Measurements from ENCODE around the gene ZSCAN10. TPM values are rescaled to one million over a fixed set of nuclear protein-coding genes. Genes with fewer than 3 reads are reported as not detected.
A peak's percentile ranks its signal among the peaks of the same experiment; 100 is the strongest.
"Not testable (repeated sequence)": the region's sequence is repeated elsewhere in the genome, so short reads cannot be mapped to it uniquely, and the experiment has no call there.

Gene ZSCAN10
- total RNA-seq, 2 donors from 2014 or later: 0.22 TPM; not detected in 1

DNA sequence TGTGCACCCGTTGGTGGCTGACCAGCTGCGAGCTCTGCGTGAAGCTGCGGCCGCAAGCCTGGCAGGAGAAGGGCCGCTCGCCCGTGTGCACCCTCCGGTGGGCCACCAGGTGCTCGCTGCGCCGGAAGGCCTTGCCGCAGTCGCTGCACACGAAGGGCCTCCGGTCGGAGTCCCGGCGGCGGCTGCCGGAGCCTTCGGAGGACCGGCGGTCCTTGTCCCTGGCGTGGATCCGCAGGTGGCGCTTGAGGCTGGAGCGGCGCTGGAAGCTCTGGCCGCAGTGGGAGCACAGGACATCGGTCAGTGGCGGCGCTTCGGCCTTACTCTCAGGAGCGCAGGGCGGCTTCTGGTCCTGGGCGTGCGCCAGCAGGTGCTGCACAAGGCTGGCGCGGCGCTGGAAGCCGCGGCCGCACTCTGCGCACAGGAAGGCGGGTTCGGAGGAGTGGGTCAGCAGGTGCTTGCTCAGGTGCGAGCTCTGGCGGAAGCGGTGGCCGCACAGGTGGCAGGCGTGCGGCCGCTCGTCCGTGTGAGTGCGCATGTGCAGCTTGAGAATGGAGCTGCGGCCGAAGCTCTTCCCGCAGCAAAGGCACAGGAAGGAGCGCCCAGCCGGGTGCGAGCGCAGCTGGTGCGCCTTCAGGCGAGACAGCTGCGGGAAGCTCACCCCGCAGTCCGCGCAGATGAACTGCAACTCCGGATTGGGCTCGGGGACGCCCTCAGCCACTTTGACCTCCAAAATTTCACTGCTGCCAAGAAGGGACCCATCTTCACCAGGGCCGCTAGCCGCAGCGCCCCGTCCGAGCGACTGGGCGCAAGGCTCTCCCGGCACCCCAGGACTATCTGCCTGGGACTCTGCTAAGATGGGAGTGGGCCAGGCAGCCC is 9.1 kb downstream of the ZSCAN10 start:
- Mint-ChIP-seq H3K9me3 (no peaks in the 10 kb centered on the region), H3K27me3 (no peaks in the 10 kb centered on the region), H3K36me3 (no peaks in the 10 kb centered on the region), H3K4me1 (ENCODE audit: low read depth in 2 of 2) (peaks cover 32 to 41% of the 10 kb centered on the region in 2 donors), H3K4me3 (no peak overlapping the region), H3K27ac (peak overlapping the region in 1 of 2 donors; percentile 86)
- ATAC-seq: no peak
- DNase-seq (ENCODE audit: low spot score): no peak

DNA sequence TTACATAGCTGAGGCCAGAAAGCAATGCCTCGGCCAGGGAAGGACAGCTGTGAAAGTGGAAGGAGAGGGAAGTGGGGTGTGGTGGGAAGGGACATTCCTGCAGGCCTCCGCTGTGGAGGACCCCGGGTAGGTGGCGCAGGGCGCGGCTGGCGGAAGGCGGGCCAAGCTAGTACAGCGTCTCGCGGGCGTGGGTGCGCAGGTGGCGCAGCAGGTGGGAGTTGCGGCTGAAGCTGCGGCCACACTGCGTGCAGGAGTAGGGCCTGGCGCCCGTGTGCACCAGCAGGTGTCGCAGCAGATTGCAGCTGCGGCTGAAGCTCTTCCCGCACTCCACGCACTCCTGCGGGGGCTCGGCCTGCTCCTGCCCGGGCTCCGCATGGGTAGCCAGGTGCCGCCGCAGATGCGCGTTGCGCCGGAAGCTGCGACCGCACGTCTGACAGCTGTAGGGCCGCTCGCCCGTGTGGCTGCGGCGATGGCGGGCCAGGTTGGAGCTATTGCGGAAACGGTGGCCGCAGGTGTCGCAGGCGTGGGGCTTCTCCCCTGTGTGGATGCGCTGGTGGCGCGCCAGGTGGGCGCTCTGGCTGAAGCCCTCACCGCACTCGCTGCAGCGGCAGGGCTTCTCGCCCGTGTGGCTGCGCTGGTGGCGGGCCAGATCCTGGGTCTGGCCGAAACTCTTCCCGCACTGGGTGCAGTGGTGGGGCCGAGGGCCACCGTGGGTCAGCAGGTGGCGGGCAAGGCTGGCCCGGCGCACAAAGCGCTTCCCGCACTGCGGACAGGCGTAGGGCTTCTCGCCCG is 10.0 kb downstream of the ZSCAN10 start:
- H3K4me3 Mint-ChIP-seq: no peak overlapping the region
- H3K27ac Mint-ChIP-seq: peak overlapping the region in 1 of 2 donors; percentile 94
- DNase-seq (ENCODE audit: low spot score) (no peak), ATAC-seq (no peak)
- no peaks in the 10 kb centered on the region for H3K9me3 Mint-ChIP-seq
- H3K27me3 Mint-ChIP-seq: no peaks in the 10 kb centered on the region
- H3K36me3 Mint-ChIP-seq: no peaks in the 10 kb centered on the region
- H3K4me1 Mint-ChIP-seq (ENCODE audit: low read depth in 2 of 2): peaks cover 29 to 40% of the 10 kb centered on the region in 2 donors

DNA sequence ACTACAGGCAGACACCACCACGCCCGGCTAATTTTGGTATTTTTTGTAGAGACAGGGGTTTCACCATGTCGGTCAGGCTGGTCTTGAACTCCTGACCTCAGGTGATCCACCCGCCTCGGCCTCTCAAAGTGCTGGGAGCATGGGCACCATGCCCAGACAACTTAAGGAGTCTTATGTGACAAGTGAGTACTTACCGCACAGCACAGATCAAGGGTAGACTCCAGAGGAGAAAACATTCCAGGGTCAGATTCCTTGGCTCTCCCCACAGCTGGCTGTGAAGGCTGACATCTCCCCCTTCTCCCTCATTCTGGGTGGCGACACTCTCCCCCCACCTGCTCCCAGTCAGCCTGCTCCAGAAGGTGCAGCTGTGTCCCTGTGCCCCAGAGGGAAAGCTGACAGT is 10.6 kb downstream of the ZSCAN10 start:
- DNase-seq (ENCODE audit: low spot score) (no peak), ATAC-seq (no peak)
- no peaks in the 10 kb centered on the region for H3K36me3 Mint-ChIP-seq
- H3K9me3 Mint-ChIP-seq: no peaks in the 10 kb centered on the region
- H3K4me3 Mint-ChIP-seq: peak overlapping the region; percentile 82
- H3K4me1 Mint-ChIP-seq (ENCODE audit: low read depth in 2 of 2): peaks cover 29 to 43% of the 10 kb centered on the region in 2 donors
- no peaks in the 10 kb centered on the region for H3K27me3 Mint-ChIP-seq
- peak overlapping the region; percentile 77 to 94 for H3K27ac Mint-ChIP-seq

DNA sequence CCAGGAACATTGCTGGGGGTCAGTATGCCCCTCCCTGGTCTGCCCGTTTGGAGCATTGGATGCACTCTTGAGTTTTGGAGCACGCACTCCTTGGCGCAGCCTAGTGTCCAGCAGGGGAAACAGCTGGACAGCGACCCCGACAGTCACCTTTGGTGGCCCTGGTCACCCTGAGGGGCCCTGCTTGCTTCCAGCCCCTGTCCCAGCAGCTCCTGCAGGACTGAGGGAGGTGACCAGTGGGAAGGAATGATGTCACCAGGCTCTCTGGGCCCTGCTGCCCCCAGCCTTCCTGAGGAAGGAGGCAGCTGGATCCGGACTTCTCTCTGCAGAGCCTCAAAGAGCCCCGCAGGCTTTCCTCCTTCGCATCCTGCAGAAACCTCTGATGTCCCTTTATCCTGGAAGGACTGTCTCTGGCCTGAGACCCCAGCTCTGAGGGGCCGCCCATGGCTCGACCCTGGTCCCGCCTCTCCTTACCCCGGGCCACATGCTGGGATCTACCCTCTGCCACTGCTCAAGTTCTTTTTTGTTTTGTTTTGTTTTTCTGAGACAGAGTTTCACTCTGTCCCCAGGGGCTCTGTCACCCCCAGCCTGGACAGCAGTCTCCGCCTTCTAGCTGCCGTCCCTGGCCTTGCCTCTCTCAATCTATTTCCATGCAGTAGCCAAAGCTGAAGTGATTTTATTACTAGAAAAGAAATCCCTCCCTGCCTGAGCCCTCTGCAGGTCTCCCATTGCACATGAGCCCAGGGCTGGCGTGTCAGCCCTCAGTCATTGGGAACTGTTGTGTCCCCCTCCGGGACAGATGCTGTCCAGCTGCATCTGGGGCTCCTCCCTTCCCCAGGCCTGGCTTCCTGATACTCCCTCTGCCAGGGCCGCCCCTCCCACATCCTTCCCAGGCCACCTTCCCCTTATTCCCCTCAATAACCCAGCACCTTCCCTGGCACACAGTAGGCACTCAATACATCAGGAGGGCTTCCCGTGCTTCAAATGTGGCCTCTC is 11.6 kb downstream of the ZSCAN10 start:
- H3K9me3 Mint-ChIP-seq: no peaks in the 10 kb centered on the region
- H3K4me3 Mint-ChIP-seq: peak overlapping the region; percentile 82
- H3K36me3 Mint-ChIP-seq: no peaks in the 10 kb centered on the region
- H3K4me1 Mint-ChIP-seq (ENCODE audit: low read depth in 2 of 2): peaks cover 29 to 48% of the 10 kb centered on the region in 2 donors
- ATAC-seq: peak; percentile 64 to 75
- DNase-seq (ENCODE audit: low spot score): no peak
- peak overlapping the region; percentile 77 to 94 for H3K27ac Mint-ChIP-seq
- H3K27me3 Mint-ChIP-seq: no peaks in the 10 kb centered on the region

DNA sequence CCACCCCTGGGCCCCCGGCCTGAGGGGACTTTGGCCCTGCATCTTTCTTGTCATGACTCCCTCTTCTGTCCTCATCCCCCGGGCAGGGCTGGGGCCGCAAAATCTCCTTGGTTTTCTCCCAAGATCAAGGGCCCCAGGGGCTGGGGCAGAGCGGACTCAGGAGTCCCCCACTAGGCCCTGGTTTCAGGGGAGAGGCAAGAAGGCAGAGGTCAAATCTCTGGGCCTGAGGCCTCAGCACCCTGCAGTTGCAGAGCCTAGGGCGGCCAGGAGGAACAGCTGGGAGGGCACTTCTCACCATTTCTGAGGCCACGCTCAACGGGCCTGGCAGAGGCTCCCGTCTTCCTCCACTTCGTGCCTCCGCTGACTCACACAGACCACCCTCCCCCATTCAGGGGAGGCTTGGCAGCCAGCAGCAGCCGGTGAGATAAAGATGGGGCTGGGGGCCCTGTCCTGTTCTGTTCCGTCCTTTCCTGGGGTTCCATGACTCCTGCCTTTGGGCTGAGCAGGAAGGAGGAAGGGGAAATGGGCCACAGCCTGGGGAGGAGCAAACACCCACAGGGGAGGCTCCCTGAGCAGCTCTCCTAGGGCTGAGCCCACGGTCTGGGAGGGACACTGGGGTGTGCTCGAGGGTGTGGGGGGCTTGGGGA is 12.4 kb downstream of the ZSCAN10 start:
- Mint-ChIP-seq H3K36me3 (no peaks in the 10 kb centered on the region), H3K4me3 (peak overlapping the region; percentile 74), H3K27ac (peak overlapping the region; percentile 77 to 94), H3K4me1 (ENCODE audit: low read depth in 2 of 2) (peaks cover 29 to 48% of the 10 kb centered on the region in 2 donors), H3K9me3 (no peaks in the 10 kb centered on the region), H3K27me3 (no peaks in the 10 kb centered on the region)
- ATAC-seq: peak; percentile 71 to 85
- DNase-seq (ENCODE audit: low spot score): no peak

DNA sequence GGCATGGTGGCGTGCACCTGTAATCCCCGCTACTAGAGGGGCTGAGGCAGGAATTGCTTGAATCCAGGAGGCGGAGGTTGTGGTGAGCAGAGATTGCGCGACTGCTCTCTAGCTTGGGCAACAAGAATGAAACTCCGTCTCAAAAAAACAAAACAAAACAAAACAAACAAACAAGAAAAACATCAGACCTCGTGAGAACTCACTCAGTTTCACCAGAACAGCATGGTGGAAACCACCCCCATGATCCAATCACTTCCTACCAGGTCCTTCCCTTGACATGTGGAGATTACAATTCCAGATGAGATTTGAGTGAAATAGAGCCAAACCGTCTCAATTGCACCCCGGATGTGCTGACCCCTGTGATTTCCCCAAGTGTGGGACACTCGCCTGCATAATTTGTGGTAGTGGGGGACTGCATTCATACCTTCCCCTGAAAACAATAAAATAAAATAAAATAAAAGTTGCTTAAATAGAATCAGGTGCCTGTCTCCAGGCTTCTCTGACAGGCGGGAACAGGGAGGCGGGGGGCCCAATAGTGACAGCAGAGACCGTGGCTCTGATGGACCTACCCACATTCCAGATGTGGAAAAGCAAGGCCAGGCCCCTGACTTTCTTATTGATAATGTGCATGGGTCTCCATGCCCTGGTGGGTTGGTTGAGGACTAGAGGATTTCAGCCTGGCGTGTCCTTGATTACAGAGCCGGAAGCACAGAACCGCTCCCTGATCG is 13.1 kb downstream of the ZSCAN10 start:
- H3K36me3 Mint-ChIP-seq: peaks cover under 1% of the 10 kb centered on the region
- peak overlapping the region; percentile 77 to 94 for H3K27ac Mint-ChIP-seq
- H3K4me3 Mint-ChIP-seq: peak overlapping the region; percentile 74
- no peaks in the 10 kb centered on the region for H3K27me3 Mint-ChIP-seq
- no peak for ATAC-seq
- no peaks in the 10 kb centered on the region for H3K9me3 Mint-ChIP-seq
- no peak for DNase-seq (ENCODE audit: low spot score)
- H3K4me1 Mint-ChIP-seq (ENCODE audit: low read depth in 2 of 2): peaks cover 30 to 44% of the 10 kb centered on the region in 2 donors

DNA sequence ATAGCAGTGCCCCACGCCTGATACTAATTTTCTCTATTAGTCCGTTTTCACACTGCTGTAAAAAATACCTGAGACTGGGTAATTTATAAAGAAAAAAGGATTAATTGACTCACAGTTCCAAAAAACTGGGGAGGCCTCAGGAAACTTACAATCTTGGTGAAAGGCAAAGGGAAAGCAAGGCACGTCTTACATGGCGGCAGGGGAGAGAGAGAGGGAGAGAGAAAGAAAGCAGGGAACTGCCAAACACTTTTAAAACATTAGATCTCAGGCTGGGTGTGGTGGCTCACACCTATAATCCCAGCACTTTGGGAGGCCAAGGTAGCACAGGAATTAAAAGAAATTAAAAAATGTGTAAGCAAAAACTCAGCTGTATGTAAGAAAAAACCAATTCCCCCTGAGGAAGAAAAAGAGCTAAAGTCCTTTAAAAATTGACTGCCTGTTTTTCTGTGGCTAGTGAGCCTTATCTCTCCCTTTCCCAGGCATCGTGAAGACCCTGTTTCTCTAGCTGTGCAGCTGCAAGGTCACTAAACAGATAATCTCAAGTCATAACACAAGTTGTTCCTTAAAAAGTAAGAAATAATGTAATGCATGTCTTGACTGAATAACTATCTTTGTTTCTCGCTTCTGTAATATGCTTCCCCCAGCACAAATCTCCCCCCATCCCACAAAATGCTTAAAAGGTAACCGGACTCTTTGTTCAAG is 14.0 kb downstream of the ZSCAN10 start:
- H3K27ac Mint-ChIP-seq: peak overlapping the region; percentile 77 to 94
- peaks cover 34 to 45% of the 10 kb centered on the region in 2 donors for H3K4me1 Mint-ChIP-seq (ENCODE audit: low read depth in 2 of 2)
- H3K36me3 Mint-ChIP-seq: peaks cover 5% of the 10 kb centered on the region
- peak overlapping the region; percentile 47 for H3K4me3 Mint-ChIP-seq
- no peak for ATAC-seq
- DNase-seq (ENCODE audit: low spot score): no peak
- no peaks in the 10 kb centered on the region for H3K27me3 Mint-ChIP-seq
- H3K9me3 Mint-ChIP-seq: no peaks in the 10 kb centered on the region

DNA sequence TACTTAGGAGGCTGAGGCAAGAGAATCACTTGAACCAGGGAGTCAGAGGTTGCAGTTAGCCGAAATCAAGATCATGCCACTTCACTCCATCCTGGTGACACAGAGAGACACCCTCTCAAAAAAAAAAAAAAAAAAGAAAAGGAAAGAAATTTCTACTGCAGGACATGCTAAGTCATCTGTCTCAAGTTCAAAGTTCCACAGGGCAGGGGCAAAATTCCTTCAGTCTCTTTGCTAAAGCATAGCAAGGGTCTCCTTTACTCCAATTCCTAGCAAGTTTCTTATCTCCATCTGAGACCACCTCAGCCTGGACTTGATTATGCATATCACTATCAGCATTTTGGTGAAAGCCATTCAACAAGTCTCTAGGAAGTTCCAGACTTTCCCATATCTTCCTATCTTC is 14.6 kb downstream of the ZSCAN10 start:
- ATAC-seq: no peak
- no peaks in the 10 kb centered on the region for H3K9me3 Mint-ChIP-seq
- H3K36me3 Mint-ChIP-seq: peaks cover 11% of the 10 kb centered on the region
- no peak overlapping the region for H3K4me3 Mint-ChIP-seq
- H3K4me1 Mint-ChIP-seq (ENCODE audit: low read depth in 2 of 2): peaks cover 40 to 51% of the 10 kb centered on the region in 2 donors
- peak overlapping the region; percentile 77 to 94 for H3K27ac Mint-ChIP-seq
- no peak for DNase-seq (ENCODE audit: low spot score)
- no peaks in the 10 kb centered on the region for H3K27me3 Mint-ChIP-seq

DNA sequence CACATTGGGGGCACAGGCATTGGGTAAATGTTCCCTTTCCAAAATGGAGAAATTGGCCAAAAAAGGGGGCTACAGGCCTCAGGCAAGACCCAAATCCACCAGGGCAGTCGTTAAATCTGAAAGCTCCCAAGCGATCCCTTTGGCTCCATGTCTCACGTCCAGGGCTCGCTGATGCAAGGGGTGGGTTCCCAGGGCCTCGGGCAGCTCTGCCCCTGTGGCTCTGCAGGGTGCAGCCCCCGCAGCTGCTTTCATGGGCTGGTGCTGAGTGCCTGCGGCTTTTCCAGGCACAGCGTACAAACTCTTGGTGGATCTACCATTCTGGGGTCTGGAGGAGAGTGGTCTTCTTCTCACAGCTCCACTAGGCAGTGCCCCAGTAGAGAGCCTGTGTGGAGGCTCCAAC is 15.7 kb downstream of the ZSCAN10 start:
- not testable (repeated sequence) for H3K9me3 Mint-ChIP-seq; H3K4me3 Mint-ChIP-seq; DNase-seq (ENCODE audit: low spot score); ATAC-seq; H3K27me3 Mint-ChIP-seq
- Mint-ChIP-seq H3K36me3 (peaks cover 16% of the 10 kb centered on the region), H3K27ac (peak overlapping the region; percentile 23 to 39), H3K4me1 (ENCODE audit: low read depth in 2 of 2) (peaks cover 41 to 53% of the 10 kb centered on the region in 2 donors)

DNA sequence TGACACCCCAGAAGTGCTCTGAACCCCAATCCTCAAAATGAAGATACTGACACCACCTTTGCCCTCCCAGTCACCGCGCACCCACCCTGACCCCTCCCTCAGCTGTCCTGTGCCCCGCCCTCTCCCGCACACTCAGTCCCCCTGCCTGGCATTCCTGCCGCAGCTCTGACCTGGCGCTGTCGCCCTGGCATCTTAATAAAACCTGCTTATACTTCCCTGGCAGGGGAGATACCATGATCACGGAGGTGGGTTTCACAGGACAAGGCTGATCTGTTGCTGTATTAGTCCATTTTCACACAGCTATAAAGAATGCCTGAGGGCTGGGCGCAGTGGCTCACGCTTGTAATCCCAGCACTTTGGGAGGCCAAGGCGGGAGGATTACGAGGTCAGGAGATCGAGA is 17.1 kb downstream of the ZSCAN10 start:
- not testable (repeated sequence) for H3K27me3 Mint-ChIP-seq; ATAC-seq; H3K9me3 Mint-ChIP-seq; DNase-seq (ENCODE audit: low spot score); H3K4me3 Mint-ChIP-seq
- H3K27ac Mint-ChIP-seq: peak overlapping the region in 1 of 2 donors; percentile 39
- peaks cover 46 to 56% of the 10 kb centered on the region in 2 donors for H3K4me1 Mint-ChIP-seq (ENCODE audit: low read depth in 2 of 2)
- H3K36me3 Mint-ChIP-seq: peaks cover 25% of the 10 kb centered on the region

DNA sequence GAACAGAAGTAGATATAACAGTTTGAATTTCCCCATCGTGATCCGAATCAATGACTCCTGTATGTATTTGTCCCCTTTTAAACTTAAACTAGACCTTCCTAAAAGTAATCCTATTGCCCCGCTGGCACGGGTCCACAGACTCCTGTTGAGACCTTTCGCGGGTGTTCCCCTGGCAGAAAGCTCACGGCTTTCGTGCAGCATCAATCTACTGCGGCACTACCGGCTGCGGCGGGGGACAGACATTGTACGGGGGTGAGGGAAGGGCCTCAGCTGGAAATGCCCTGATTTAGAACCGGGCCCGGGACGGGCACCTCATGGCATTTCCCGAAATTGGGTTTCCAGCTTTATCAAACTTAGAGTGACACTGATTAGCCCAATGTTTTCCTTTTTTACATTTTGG is 19.1 kb downstream of the ZSCAN10 start:
- H3K27ac Mint-ChIP-seq: peak overlapping the region; percentile 58 to 87
- no peak for DNase-seq (ENCODE audit: low spot score)
- no peaks in the 10 kb centered on the region for H3K27me3 Mint-ChIP-seq
- peaks cover 25% of the 10 kb centered on the region for H3K36me3 Mint-ChIP-seq
- no peak for ATAC-seq
- no peaks in the 10 kb centered on the region for H3K9me3 Mint-ChIP-seq
- peaks cover 55 to 59% of the 10 kb centered on the region in 2 donors for H3K4me1 Mint-ChIP-seq (ENCODE audit: low read depth in 2 of 2)
- H3K4me3 Mint-ChIP-seq: no peak overlapping the region

DNA sequence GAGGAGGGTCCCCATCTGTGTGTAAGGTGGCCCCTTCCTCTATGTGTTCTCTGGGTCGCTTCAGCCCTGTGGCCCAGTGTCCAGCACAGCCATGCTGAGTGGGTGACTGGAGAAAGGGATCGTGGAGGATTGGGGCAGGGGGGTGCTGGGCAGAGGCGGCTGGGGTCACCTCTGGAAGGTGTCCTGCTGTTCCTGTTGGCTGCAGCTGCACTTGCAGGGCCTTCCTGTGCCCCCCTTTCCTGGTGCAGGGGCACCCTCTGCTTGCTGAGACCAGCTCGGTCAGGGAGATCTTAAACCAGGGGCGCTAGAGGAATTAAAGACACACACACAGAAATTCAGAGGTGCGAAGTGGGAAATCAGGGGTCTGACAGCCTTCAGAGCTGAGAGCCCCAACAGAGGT is 22.5 kb downstream of the ZSCAN10 start:
- H3K36me3 Mint-ChIP-seq: peaks cover 25% of the 10 kb centered on the region
- H3K4me1 Mint-ChIP-seq (ENCODE audit: low read depth in 2 of 2): peaks cover 71 to 80% of the 10 kb centered on the region in 2 donors
- no peaks in the 10 kb centered on the region for H3K9me3 Mint-ChIP-seq
- ATAC-seq (no peak), DNase-seq (ENCODE audit: low spot score) (no peak)
- peak overlapping the region; percentile 98 to 100 for H3K27ac Mint-ChIP-seq
- H3K27me3 Mint-ChIP-seq: no peaks in the 10 kb centered on the region
- peak overlapping the region; percentile 85 for H3K4me3 Mint-ChIP-seq
